Measurements from ENCODE around the gene CYS1. TPM values are rescaled to one million over a fixed set of nuclear protein-coding genes. Genes with fewer than 3 reads are reported as not detected.

CYS1 gene
- total and polyA plus RNA-seq, 5 experiments from 2014 or later = not detected

GRCh38 chr2:10053351-10053750 lies 26.9 kb downstream of the CYS1 start:
- H3K9me3 Mint-ChIP-seq = no peaks in the 10 kb centered on the region
- peaks cover 8 to 56% (median 17%) of the 10 kb centered on the region in 3 donors for H3K36me3 Mint-ChIP-seq
- H3K27ac Mint-ChIP-seq = no peak overlapping the region
- peaks cover 2 to 8% (median 4%) of the 10 kb centered on the region in 4 donors for H3K4me1 Mint-ChIP-seq
- peaks cover 0 to 1% (median 0%) of the 10 kb centered on the region in 5 donors for H3K27me3 Mint-ChIP-seq
- POLR2A ChIA-PET = no interaction called here
- DNase-seq (no peak), ATAC-seq (no peak)
- no peak overlapping the region for H3K4me3 Mint-ChIP-seq

DNA sequence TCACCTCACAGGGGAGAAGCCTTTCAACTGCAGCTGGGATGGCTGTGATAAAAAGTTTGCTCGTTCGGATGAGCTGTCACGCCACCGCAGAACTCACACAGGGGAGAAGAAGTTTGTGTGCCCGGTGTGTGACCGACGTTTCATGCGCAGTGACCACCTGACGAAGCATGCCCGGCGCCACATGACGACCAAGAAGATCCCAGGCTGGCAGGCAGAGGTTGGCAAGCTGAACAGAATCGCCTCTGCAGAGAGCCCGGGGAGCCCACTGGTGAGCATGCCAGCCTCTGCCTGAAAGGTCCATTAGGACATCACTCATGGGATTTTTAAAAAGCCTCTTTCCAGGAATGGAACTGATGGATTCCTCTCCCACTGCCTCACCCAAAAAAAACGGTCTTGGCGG lies 28.0 kb downstream of the CYS1 start:
- no peaks in the 10 kb centered on the region for H3K9me3 Mint-ChIP-seq
- peaks cover 8 to 66% (median 17%) of the 10 kb centered on the region in 3 donors for H3K36me3 Mint-ChIP-seq
- no peak overlapping the region for H3K27ac Mint-ChIP-seq
- DNase-seq = no peak
- peaks cover 3 to 5% (median 4%) of the 10 kb centered on the region in 4 donors for H3K4me1 Mint-ChIP-seq
- peaks cover 0 to 1% (median 0%) of the 10 kb centered on the region in 5 donors for H3K27me3 Mint-ChIP-seq
- no peak for ATAC-seq
- H3K4me3 Mint-ChIP-seq = no peak overlapping the region
- POLR2A ChIA-PET = no interaction called here

GRCh38 chr2:10048501-10049171 lies 31.6 kb downstream of the CYS1 start:
- POLR2A ChIA-PET = interaction anchor here (0.5 to 3.1 kb wide), 5 partner anchors 20 to 235 kb away, joined by 3 to 27 read pairs (median 8); no protein-coding TSS in a partner anchor
- H3K27me3 Mint-ChIP-seq = no peaks in the 10 kb centered on the region
- H3K4me1 Mint-ChIP-seq = peaks cover 10 to 22% (median 15%) of the 10 kb centered on the region in 4 donors
- DNase-seq = peak in 5 of 10 donors; percentile 27 to 66 (median 64)
- ATAC-seq = no peak
- no peaks in the 10 kb centered on the region for H3K9me3 Mint-ChIP-seq
- H3K27ac Mint-ChIP-seq = peak overlapping the region in 2 of 10 donors; percentile 57 to 60
- H3K36me3 Mint-ChIP-seq = peaks cover 4 to 53% (median 8%) of the 10 kb centered on the region in 3 donors
- no peak overlapping the region for H3K4me3 Mint-ChIP-seq

DNA sequence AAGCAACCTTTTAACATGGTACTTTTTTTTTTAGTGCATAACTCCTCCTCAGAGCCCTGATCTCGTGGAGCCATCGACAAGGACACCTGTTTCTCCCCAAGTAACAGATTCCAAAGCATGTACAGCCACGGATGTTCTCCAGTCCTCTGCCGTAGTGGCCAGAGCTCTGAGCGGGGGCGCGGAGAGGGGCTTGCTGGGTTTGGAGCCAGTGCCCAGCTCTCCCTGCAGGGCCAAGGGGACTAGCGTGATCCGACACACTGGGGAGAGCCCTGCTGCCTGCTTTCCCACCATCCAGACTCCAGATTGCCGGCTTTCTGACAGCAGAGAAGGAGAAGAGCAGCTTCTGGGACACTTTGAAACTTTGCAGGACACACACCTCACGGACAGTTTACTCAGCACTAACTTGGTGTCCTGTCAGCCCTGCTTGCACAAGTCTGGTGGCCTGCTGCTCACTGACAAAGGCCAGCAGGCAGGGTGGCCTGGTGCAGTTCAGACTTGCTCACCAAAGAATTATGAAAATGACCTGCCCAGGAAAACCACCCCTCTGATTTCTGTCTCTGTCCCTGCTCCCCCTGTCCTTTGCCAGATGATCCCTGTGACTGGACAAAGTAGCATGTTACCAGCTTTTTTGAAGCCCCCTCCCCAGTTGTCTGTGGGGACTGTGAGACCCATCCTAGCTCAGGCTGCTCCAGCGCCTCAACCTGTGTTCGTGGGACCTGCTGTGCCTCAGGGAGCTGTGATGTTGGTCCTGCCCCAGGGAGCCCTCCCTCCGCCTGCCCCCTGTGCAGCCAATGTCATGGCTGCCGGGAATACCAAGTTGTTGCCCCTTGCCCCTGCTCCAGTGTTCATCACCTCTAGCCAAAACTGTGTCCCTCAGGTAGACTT lies 32.4 kb downstream of the CYS1 start:
- ATAC-seq = no peak
- Mint-ChIP-seq H3K27ac (peak overlapping the region in 5 of 10 donors; percentile 29 to 60 (median 39)), H3K4me1 (peaks cover 10 to 22% (median 17%) of the 10 kb centered on the region in 4 donors), H3K36me3 (peaks cover under 1 to 45% (median 8%) of the 10 kb centered on the region in 3 donors), H3K4me3 (no peak overlapping the region), H3K27me3 (no peaks in the 10 kb centered on the region), H3K9me3 (no peaks in the 10 kb centered on the region)
- POLR2A ChIA-PET = interaction anchor here (0.5 to 3.1 kb wide), 4 partner anchors 19 to 80 kb away, joined by 3 to 27 read pairs (median 9); no protein-coding TSS in a partner anchor
- no peak for DNase-seq

GRCh38 chr2:10046931-10047330 lies 33.3 kb downstream of the CYS1 start:
- ATAC-seq (no peak), DNase-seq (no peak)
- no peak overlapping the region for H3K4me3 Mint-ChIP-seq
- H3K4me1 Mint-ChIP-seq = peaks cover 16 to 29% (median 26%) of the 10 kb centered on the region in 4 donors
- POLR2A ChIA-PET = interaction anchor here (2.5 to 3.1 kb wide), 2 partner anchors 61 to 63 kb away, joined by 8 to 27 read pairs; no protein-coding TSS in a partner anchor
- H3K27ac Mint-ChIP-seq = peak overlapping the region in 7 of 10 donors; percentile 9 to 63 (median 38)
- no peaks in the 10 kb centered on the region for H3K9me3 Mint-ChIP-seq
- H3K36me3 Mint-ChIP-seq = peaks cover 0 to 35% (median 3%) of the 10 kb centered on the region in 3 donors
- H3K27me3 Mint-ChIP-seq = no peaks in the 10 kb centered on the region

- Mint-ChIP-seq H3K36me3 (peaks cover 0 to 30% (median 2%) of the 10 kb centered on the region in 3 donors), H3K4me3 (peak overlapping the region in 7 of 10 donors; percentile 9 to 74 (median 33)), H3K9me3 (no peaks in the 10 kb centered on the region), H3K27ac (peak overlapping the region in 7 of 10 donors; percentile 29 to 96 (median 82)), H3K4me1 (peaks cover 17 to 33% (median 31%) of the 10 kb centered on the region in 4 donors), H3K27me3 (no peaks in the 10 kb centered on the region)
- ATAC-seq (no peak), DNase-seq (no peak)
- POLR2A ChIA-PET = interaction anchor here (0.6 to 3.1 kb wide), 6 partner anchors 27 to 543 kb away, joined by 3 to 27 read pairs (median 6); partner anchors contain the start of gene TAF1B
These were observed 34.5 kb downstream of the CYS1 start for GRCh38 chr2:10045561-10046355.

- peak; percentile 67 to 76 for ATAC-seq
- peaks cover 0 to 20% (median 0%) of the 10 kb centered on the region in 3 donors for H3K36me3 Mint-ChIP-seq
- peak; percentile 84 to 95 (median 92) for DNase-seq
- peak overlapping the region; percentile 74 to 89 (median 84) for H3K4me3 Mint-ChIP-seq
- H3K27me3 Mint-ChIP-seq = no peaks in the 10 kb centered on the region
- no peaks in the 10 kb centered on the region for H3K9me3 Mint-ChIP-seq
- peaks cover 16 to 36% (median 32%) of the 10 kb centered on the region in 4 donors for H3K4me1 Mint-ChIP-seq
- peak overlapping the region; percentile 37 to 97 (median 91) for H3K27ac Mint-ChIP-seq
- POLR2A ChIA-PET = interaction anchor here (0.7 to 3.2 kb wide), 7 partner anchors 10 to 404 kb away, joined by 3 to 53 read pairs (median 7); partner anchors contain the start of genes ODC1 and TAF1B
These were observed 36.2 kb downstream of the CYS1 start for GRCh38 chr2:10043906-10044601.

GRCh38 chr2:10043256-10043905 lies 36.8 kb downstream of the CYS1 start, which contains the start of gene KLF11:
KLF11 (plus strand) TSS chr2:10043550; CDS start chr2:10043717, 167 bp downstream.
- peaks cover 0 to 17% (median 0%) of the 10 kb centered on the region in 3 donors for H3K36me3 Mint-ChIP-seq
- H3K27ac Mint-ChIP-seq = peak within 1 kb of the TSS; percentile 81 to 97 (median 94)
- POLR2A ChIA-PET = interaction anchor here (0.6 to 3.2 kb wide), 8 partner anchors 10 to 659 kb away, joined by 3 to 53 read pairs (median 8); partner anchors contain the start of genes ODC1 and TAF1B
- ATAC-seq (peak; percentile 58 to 62), DNase-seq (peak; percentile 56 to 90 (median 78))
- H3K27me3 Mint-ChIP-seq = no peaks in the 10 kb centered on the region
- peak within 1 kb of the TSS; percentile 81 to 94 (median 88) for H3K4me3 Mint-ChIP-seq
- peaks cover 16 to 39% (median 32%) of the 10 kb centered on the region in 4 donors for H3K4me1 Mint-ChIP-seq
- no peaks in the 10 kb centered on the region for H3K9me3 Mint-ChIP-seq

- Mint-ChIP-seq H3K4me1 (peaks cover 16 to 39% (median 31%) of the 10 kb centered on the region in 4 donors), H3K36me3 (peaks cover 0 to 9% (median 0%) of the 10 kb centered on the region in 3 donors)
- peak; percentile 18 to 19 for ATAC-seq
These were observed 37.7 kb downstream of the CYS1 start for GRCh38 chr2:10042301-10043161.

DNA sequence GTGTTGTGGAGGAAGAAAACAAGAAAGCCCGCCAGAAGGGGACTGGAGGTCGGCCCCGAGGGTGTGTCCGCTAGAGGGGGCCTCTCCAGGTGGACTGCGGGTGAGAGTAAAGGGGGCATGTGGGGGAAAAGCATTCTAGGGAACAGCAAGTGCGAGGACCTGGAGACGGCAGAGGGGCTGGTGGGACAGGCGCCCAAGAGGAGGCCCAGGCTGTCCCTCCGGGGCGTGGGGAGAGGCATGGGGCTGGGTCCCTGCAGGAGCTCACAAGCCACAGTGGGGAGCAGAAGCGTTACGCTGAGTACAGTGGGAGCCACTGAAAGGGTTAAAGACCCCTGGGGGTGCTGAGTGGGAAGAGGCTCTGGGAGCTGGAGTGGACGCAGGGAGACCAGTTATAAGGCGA lies 38.5 kb downstream of the CYS1 start:
- Mint-ChIP-seq H3K27ac (peak overlapping the region in 7 of 10 donors; percentile 3 to 93 (median 81)), H3K9me3 (no peaks in the 10 kb centered on the region), H3K4me1 (peaks cover 12 to 34% (median 31%) of the 10 kb centered on the region in 4 donors), H3K27me3 (no peaks in the 10 kb centered on the region), H3K36me3 (peaks cover 0 to 2% (median 0%) of the 10 kb centered on the region in 3 donors), H3K4me3 (peak overlapping the region in 9 of 10 donors; percentile 41 to 94 (median 88))
- DNase-seq (peak in 1 of 10 donors; percentile 21), ATAC-seq (no peak)
- POLR2A ChIA-PET = interaction anchor here (1.1 to 3.2 kb wide), 4 partner anchors 8 to 406 kb away, joined by 3 to 53 read pairs (median 6); partner anchors contain the start of gene ODC1

More at GRCh38 chr2:10042301-10043161, 37.7 kb downstream of the CYS1 start:
- POLR2A ChIA-PET = interaction anchor here (0.6 to 3.2 kb wide), 5 partner anchors 9 to 660 kb away, joined by 3 to 53 read pairs (median 8); partner anchors contain the start of gene ODC1
- peak; percentile 22 to 75 (median 49) for DNase-seq
- peak overlapping the region; percentile 81 to 96 (median 93) for H3K27ac Mint-ChIP-seq
- H3K4me3 Mint-ChIP-seq = peak overlapping the region; percentile 81 to 94 (median 88)
- H3K27me3 Mint-ChIP-seq = no peaks in the 10 kb centered on the region
- no peaks in the 10 kb centered on the region for H3K9me3 Mint-ChIP-seq
